GM12864 (cell line): Measurements from ENCODE around the gene KRT12.

Source experiments
- DNase-seq: peaks from one replicate; pipeline ENCODE4 v3.0.0-alpha.2; 2011; ENCODE audit warnings: low read depth
- H3K4me3 ChIP-seq: 2 replicates; pipeline ENCODE4 v1.5.1; 2011; ENCODE audit warnings: mild to moderate bottlenecking, low read depth, low read length, control low read depth
- CTCF ChIP-seq: IDR thresholded peaks from 2 replicates; pipeline ENCODE4 v1.5.1; 2011; ENCODE audit warnings: low read depth, mild to moderate bottlenecking, moderate library complexity, low read length, control low read depth, inconsistent platforms; ENCODE audit errors: missing control alignments

KRT12 gene

GRCh38 chr17:40866838-40867237, at the start of gene KRT12:
KRT12 (minus strand) TSS chr17:40867223; CDS start chr17:40867186, 37 bp downstream.
- no peak for DNase-seq

DNA sequence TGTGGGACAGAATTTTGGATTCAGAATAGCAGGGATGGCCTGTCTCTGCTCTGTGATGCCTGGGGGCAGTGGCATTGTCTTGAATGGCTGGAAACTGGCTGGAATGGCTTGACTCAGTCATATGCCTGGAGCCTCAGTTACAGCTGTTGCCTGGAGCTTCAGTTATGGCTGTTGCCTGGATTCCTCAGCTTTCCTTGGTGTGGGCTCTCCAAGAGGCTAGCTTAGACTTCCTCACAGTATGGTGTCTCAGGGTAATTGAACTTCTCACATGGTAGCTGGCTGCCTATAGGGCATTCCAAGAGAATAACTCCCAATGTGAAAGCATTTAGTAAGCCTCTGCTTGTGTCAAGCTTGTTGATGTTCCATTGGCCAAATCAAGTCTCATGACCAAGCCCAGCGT, 49.3 kb upstream of the KRT12 start:
- no peak overlapping the region for H3K4me3 ChIP-seq
- no peak for DNase-seq
- TF ChIP-seq CTCF = no peak

More at GRCh38 chr17:40866838-40867237, at the start of gene KRT12:
- no peak within 1 kb of the TSS for H3K4me3 ChIP-seq
- TF ChIP-seq CTCF = no peak

GRCh38 chr17:40915721-40916256, 48.8 kb upstream of the KRT12 start:
- DNase-seq = no peak
- no peak overlapping the region for H3K4me3 ChIP-seq
- no peak for TF ChIP-seq CTCF

DNA sequence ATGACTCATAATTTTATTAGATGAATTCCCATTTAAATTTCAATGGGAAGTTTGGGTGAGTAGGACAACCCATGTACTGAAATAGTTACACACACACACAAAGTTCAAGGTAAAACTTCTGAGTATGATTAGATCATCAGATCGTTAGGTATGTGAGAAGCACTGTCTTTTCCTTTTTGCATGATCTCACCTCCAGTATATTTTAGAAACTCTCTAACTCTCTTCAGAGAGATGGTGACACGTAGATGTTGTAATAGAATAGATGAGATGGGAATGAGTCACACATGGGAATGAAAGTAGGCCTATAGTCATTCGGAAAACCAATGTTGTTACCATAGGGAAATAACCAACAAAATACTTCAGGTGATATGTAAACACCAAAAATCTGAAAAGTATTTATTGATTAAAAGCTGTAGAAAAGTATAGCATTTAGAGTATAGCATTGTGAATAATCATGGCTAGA, 48.2 kb upstream of the KRT12 start:
- H3K4me3 ChIP-seq = no peak overlapping the region
- no peak for TF ChIP-seq CTCF
- DNase-seq = no peak

DNA sequence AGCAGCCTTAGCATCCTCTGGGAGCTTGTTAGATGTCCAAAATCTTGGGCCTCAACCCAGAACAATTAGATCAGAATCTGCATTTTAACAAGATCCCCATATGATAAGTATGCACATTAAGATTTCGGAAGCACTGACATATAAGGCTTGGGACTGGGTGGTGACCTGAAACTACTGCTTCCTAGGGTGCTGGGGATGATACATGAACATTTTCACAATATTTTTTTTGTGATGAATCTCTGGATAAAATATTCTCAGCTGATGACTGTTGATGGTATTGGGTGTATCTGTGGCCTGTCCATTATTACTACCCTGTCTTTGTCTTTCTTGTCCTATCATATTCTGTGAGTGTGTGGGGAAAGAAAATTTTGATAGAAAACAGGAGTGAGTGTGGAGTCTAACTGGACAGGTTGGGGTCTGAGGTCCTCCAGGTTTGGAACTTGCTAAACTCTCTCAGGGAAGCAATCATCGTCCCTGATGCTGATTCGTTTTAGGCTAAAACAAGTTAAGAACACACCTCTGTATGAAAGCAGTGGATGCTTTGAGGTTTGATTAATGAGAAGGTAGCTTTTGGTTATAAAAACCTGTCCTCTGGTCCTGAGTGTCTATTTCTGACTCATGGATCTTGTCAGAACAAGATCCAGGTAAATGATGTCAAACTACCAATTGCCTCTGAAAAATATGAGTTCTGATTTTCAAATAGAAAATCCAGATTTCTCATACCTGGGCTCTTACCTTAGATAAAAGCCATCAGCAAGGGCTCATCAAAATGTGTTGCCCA, 47.2 kb upstream of the KRT12 start:
- H3K4me3 ChIP-seq = no peak overlapping the region
- TF ChIP-seq CTCF = no peak
- DNase-seq = no peak

DNA sequence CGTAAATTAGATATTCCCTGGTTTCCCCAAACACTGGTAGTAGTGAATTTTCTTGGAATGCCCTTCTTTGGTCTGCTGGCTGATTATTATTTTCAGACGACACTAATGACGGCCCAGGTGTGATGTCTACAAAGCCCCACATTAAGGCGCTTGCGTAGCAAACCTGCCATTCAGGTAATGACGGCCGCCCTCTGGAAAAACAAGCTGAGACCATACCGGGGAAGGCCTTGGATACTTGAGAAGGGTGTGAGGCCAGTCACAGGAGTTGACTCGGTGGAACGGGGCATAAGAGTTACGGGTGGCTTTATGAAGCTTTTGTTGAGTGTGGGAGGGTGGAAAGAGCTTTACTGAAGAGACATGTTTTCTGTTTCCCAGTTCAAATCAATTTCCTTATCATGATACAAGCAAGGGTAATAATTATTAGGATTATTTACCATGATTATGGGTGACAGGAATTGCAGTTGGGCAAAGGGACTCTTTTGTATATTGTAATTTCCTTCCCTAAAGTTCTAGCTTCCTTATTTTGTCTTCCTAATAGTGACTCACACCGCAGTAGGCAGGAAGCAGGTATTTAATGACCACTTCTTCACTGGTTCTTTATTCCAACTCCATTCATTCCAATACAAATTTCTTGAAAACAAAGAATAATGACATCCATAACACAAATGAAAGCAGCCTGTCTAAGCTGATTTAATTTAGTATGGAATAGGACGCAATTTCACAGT, 45.6 kb upstream of the KRT12 start:
- H3K4me3 ChIP-seq = no peak overlapping the region
- TF ChIP-seq CTCF = no peak
- DNase-seq = no peak

- TF ChIP-seq CTCF = no peak
- no peak overlapping the region for H3K4me3 ChIP-seq
- no peak for DNase-seq
Observed at GRCh38 chr17:40910441-40910841, 43.4 kb upstream of the KRT12 start.
